NCI-H146 (cell line): ENCODE measurements around the gene NHERF1.
A peak's percentile ranks its signal among the peaks of the same experiment; 100 is the strongest.

Experiments
- DNase-seq: peaks from one replicate; lab custom pipeline; 2025; lab: John Stamatoyannopoulos, UW

Gene NHERF1

DNA sequence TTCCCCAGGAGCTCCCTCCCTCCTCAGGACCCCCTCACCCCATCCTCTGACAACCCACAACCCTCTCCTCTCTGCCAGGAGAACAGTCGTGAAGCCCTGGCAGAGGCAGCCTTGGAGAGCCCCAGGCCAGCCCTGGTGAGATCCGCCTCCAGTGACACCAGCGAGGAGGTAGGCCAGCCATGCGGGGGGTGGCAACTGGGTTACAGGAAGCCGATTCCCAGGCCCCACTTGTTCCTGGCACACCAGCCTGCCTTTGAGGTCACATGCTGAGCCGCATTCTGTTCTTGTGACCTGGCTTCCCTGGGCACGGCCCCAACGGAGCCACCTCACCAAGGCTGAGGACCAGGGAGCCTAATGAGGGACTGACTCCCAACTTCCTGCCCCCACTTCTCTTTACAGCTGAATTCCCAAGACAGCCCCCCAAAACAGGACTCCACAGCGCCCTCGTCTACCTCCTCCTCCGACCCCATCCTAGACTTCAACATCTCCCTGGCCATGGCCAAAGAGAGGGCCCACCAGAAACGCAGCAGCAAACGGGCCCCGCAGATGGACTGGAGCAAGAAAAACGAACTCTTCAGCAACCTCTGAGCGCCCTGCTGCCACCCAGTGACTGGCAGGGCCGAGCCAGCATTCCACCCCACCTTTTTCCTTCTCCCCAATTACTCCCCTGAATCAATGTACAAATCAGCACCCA is 19.8 kb downstream of the NHERF1 start:
- no peak for DNase-seq

DNA sequence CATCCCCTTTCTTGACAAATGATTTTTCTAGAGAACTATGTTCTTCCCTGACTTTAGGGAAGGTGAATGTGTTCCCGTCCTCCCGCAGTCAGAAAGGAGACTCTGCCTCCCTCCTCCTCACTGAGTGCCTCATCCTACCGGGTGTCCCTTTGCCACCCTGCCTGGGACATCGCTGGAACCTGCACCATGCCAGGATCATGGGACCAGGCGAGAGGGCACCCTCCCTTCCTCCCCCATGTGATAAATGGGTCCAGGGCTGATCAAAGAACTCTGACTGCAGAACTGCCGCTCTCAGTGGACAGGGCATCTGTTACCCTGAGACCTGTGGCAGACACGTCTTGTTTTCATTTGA is 20.3 kb downstream of the NHERF1 start:
- DNase-seq = no peak

DNA sequence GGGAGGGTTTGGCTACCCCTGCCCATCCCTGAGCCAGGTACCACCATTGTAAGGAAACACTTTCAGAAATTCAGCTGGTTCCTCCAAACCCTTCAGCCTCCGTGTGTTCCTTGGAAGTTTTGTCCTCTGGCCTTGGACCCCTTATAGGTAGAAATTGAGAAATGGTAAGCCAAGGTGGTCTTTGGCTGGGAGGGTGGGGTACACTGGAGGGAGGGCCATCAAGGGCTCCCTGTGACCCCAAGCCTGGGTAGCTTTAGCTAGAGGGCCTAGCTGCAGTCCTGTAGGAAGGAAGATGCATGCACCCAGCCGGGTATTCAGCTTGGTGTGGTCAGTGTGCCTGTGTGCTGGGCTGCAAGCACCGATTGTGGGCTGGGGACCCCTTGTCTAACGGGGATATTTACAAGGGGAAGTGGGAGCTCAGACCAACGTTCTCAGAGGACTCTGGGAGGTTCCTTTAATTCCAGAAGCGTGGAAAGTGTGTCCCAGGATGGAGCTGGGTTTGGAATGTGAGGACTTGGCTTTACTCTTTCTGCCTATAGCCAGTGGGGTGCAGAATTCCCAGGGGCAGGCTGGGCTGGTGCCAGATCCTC is 20.9 kb downstream of the NHERF1 start:
- DNase-seq = no peak

DNA sequence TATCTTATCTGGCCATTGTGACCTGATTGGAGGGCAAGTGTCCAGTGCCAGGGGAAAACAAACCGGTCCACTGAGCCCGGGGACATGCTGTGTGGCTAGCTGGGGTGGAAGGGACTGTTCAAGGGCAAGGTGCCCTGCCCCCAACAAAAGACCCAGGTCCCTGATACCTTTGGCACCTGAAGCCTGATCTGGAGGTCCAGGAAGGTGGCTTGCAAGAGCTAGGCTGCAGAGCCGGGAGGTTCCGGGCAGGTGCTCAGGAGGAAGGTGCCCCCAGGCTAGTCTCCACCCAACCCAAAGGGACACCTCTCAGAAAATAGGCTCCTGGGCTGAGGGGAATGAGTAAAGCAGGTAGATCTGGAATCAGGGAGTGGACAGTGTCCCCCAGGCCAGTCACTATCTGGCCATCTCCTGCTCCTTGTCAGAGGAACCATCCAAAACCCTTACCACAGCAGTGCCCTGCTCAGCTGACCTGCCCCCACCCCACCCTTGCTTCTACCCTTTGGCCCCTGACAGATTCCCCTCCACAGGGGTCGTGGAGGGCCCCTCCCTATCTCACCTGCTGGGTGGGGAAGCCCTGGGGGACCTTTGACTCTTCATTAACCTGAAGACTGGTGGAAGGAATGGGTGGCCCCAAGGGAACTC is 21.5 kb downstream of the NHERF1 start:
- no peak for DNase-seq

DNA sequence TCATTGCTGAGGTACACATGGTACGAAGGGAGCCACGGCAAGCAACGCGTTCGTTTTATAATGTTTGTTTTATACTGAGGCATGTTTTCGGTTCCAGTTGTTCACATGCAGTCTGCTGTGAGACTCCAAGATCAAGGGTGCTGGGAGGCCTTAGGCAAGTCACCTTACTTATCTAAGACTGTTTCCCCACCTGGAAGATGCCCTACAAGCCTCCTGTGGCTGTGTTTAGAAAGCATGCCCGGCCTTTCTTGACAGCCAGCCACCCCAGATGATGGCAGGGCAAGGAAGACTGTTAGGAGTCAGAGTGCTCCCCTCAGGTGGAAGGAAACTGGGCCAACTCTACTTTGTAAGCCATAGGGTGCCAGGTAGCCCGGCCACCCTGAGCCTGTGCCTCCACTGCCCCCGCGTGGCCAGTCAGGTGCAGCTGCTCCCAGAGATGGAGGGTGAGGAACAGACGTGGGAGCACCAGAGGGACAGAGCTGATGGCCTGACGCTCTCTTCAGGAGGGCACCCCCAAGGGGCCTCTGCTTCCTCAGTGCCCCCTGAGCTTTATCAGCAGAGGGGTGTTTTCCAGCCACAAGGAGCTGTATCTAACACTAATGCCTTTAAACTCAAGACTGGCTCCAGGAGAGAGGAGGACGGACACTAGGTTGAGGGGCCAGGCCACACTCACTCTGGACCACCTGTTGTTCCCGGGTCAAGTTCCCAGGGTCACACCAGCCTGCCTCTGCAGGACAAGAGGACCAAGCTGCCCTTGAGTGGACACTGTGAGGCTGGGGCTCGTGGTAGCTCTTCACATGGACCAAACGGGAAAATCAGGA is 22.3 kb downstream of the NHERF1 start:
- peak; percentile 14 for DNase-seq

DNA sequence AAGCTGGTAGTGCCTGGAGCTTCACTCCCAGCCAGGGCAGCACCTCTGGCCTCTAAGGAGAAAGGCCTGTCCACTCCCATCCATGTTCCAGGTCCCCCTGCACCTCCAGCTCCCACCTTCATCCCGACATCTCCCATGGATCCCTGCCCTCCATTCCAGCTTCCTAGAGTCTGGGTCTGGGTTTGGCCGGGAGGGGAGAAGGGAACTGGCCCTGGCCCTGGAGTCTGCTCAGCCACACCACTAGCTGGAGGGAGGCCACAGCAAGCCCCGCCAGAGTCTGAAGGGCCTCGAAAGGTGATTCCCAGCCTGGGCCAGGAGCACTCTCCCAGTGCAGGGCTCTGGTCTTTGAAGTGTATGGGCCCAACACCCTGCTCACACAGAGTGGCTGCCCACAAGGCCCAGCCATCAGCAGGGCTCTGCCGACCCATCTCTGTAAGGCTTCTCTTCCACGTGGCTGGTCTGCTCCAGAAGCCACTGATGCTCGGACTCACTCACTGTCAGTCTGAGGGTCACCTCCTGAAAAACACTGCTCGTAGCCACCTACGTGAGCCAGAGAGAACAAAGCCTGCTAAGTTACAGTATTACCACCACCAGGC is 23.0 kb downstream of the NHERF1 start:
- DNase-seq = no peak

DNA sequence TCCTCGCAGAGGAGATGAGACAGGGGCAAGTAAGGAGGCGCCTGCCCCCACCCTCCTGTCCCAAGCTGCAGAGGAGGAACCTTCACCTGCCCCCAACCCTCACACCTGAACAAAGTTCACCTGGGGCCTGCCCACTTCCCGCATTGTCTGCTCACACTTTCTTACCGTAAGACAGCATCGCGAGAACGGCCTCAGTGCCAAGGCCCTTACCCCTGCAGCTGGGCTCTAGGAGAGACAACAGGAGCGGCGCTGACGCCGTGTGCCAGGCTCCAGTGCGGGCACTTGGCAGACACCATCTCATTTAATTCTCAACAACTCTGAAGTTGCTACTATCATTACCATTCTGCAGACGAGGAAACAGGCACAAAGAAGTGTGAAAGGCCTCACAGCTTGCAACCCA is 23.6 kb downstream of the NHERF1 start:
- DNase-seq = no peak

DNA sequence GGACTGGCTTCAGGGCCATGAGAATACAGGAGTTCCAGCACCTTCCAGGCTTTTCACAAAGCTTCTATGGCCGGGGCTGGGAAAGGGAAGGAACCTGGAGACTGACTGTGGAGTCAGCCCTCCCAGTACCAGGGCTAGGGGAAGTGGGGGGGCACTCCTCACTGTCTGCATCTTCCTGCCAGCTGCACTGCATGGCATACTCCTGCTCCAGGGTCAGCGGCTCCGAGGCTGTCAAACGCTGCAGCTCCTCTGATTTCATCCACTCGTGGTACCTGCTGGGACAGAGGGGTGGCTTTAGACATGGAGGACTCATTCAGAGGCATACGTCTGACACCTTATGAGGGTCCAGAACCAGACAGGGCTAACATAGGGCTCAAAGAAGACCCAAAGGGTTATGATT is 25.0 kb downstream of the NHERF1 start:
- no peak for DNase-seq

DNA sequence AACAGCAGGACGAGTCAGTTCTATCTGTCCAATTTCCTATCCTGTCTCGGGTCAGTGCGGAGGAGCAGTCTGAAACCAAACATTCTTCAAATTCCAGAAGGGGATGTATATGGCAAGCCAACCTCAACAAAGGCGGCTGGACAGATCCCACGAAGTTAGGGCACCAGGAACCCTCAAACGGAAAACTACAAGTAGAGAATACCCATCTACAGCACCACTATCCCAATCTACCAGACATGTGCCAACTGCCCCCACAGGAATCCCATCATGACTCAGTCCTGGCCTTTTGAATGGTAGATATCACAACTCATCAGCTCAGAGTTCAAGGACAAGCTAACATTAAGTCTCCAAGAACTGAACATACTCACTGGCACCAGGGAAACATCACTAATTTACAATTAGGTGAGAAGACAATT is 25.5 kb downstream of the NHERF1 start:
- DNase-seq = no peak

DNA sequence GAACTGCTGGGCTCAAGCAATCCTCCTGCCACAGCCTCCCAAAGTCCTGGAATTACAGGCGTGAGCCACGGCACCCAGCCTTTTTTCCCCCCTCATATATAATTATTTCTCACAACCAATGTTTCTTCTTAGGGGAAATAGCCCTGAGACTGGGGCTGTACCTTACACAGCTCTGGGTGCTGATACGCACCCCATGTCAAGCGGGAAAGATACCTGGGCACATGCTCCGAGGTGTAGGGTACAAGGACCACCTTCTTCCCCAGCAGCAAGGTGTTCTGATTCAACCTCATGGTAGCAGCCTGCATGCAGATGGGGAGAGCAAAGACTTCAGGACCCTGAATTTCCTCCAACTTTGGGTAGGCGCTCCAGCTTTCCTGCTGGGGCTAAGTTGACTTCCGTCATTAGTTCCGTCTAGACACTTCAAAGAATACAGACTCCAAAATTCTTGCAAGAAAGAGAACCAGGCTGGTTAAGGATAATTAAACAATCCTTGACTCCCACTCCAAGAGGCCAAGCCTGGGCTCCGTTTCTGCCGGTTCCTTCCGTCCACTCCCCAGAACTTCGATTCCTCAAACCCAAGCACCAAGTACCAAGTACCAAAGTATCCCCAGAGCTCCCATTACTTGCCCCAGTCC is 27.1 kb downstream of the NHERF1 start:
- DNase-seq = no peak

DNA sequence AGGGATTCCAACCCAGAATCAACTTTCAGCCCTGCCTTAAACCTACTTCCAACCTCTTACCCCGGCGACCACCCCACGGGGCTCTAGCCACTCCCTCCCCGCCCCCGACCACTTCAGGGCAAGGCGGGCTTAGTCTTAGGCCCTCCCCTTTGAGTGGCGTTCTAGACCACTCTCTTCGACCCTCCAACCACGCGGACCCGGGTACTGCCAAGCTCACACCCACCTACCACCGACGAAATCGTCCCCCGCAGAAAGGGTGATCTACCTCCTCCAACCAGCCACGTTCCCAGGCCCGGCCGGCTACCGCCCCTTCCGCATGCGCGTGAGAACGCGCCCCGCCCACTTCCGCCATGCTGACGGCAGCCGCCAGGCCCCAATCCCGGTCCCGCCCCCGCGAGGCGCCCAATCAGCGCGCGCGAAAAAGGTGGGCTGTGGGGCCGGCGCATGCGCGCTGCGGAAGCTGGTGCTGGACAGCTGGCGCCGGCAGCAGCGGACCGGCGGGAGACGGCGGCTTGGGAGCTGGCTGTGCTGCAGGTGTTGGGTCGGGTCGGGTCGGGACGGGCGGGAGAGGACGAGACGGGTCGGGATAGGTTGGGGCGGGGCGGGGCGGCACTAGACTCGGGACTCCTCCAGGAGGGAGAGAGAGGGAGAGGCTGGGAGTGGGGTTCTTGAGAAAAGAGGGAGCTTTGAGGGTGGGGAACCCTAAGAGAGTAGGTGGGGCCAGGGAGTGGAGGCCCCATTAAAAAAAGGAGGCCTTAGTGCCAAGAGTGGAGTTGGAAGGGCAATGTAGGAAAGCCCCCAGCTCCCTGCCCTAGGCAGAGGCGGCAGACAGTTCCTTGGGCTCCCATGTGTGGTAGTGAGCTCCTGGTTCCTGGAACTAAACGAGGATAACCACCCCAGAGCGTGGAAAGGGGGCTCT is 27.9 kb downstream of the NHERF1 start, which contains the start of gene NAT9:
NAT9 (minus strand) TSS at position 302 of the 919 bp plus-strand sequence. CDS start 647 bp downstream, outside the sequence.
- peak; percentile 94 for DNase-seq

DNA sequence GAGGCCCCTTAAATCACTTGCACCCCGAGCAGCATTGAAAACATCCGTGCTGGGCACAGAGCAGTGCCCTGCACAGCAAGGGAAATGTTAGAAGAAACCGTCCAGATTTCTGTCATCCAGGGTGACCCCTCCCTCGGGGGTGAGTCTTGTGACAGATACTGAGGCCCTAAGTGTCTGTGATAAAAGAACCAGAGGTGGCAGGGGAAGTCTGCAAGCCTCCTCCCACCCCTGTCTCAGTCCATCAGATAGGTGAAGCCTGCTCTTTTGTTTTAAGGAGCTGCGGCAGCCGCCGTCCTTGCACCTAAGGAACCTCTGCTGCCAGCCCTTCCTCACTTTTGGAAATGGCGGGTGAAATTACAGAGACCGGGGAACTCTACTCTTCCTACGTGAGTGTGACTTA is 28.6 kb downstream of the NHERF1 start:
- no peak for DNase-seq

DNA sequence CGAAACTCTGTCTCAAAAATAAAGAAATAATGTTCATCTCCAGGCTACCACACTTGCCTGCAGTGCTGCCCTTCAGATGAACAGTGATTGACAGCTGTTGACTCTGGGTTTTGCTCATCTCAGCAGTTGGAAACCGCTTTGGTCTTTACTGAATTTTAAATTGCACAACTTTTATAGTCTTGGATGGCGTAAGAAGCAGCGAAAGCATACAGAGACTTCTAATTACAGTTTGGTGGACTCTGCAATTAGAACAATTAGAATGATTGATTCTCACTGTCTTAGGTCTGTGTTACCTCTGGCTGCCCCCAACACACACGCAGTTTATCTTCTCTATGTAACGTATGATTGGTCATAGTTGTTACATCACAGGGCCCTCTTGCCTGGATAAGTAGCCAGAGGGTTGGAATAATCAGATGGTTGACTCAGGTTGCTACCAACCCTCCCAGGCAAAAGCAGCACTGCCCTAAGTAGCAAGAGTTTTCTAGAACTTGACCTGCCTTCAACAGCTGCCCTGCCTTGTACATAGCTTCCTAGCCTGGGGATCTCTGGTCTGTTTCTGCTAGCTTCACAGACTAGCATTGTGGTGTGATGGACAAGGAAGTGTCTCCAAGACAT is 29.6 kb downstream of the NHERF1 start:
- DNase-seq = no peak

DNA sequence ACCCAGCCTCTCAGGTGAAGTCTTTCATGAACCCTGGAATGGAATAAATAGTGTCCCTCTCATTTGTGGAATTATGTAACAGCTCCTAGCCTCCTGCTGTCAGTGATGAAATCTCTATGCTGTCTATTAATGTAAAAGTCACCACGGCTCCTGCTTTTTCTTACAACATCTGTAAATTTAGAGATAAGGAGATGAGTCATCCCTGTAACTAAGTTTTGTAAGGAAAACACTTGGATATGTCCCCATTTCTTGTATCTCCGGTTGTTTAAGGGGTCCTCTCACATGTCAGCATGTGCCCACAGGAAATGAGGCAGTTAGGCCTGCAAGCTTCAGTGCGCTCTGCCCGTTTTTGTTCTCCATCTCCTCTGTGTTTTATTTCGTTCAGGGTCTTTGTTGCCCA is 30.5 kb downstream of the NHERF1 start:
- DNase-seq = no peak

DNA sequence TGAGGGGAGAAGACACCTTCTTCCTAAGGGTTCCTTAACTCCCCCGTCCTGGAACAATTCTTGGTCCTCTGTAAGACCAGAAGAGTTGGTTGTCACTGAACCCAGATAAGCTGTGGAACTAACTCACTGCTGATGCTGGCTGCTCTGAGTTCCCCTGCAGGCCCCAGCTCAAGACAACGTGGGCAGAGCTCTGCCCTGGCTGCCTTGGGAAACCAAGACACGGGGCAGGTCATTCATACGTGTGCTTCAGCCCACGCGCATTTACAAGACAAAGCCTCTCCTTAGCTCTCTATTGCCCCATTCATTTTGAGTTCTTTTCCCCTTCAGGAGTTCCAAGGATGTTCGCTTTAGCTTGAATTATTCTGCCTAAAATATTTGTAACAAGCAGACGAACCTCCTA is 31.1 kb downstream of the NHERF1 start:
- DNase-seq = no peak

DNA sequence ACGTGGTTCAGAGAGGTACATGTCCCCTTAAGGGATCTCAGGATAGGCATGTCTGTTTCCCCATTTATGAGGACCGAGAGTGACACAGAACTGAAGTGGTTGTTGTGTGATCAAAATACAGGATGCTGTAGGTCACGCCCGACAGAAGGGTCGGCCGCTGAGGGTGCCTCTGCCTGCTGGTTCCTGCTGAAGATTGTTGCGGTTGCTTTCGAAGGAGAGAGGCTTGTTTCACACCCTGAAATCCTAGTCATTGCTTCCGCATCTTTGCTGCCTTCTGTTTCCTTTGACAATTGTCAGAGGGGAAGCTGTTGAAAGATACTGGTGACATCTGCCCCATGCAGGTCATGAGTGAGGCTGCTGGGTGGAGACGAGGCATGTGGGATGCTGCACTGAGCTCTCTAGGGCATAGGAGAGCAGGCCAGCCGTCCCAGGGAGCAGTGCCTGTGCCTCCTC is 31.5 kb downstream of the NHERF1 start:
- DNase-seq = no peak

DNA sequence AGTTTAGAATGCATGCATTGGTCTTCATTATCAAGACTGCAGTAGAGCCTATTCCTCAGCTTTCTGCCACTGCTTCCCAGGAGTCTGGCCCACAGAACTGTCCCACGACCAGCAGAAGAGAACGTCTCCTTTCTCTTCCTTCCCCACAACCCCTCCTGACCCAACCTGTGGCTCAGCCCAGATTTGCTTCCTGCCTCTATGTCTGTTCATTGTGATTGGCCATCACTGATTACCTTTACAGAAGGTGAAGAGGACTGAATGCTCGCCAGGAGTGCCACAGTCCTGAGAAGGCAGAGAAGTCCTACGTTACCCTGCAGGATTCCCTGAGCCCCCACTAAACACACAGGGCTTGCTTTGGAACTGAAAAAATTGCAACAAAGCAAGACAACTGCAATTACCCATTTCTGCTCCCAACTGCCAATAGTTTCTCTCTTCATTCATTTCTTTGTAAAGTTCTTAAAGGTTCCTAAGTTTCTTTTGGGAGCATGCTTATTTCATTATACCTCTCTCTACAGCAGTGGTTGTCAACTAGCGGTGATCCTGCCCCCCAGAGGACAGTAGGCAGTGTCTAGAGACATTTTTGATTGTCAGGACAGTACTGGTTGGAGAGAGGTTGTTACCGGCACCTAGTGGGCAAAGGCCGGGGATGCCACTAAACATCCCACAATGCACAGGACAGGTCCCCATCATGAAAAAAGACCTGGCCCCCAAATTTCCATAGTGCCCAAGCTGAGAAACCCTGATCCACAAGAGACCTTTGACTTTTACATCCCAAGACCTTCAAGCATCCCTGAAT is 32.2 kb downstream of the NHERF1 start:
- DNase-seq = no peak

DNA sequence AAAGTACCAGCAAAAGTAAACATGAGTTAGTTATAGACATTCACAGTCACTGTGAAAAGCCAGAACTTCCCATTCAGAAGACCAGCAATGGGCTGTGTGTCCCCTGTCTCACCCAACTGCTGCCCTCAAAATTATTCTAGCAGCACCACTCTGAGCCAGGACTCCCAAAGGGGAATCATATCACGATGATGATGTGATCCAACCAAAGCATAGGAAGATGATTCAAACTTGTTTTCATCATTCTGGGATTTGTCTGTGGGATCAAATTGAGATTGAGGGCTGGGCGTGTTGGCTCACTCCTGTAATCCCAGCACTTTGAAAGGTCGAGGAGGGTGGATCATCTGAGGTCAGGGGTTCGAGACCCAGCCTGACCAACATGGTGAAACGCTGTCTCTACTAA is 34.1 kb downstream of the NHERF1 start:
- DNase-seq = no peak

DNA sequence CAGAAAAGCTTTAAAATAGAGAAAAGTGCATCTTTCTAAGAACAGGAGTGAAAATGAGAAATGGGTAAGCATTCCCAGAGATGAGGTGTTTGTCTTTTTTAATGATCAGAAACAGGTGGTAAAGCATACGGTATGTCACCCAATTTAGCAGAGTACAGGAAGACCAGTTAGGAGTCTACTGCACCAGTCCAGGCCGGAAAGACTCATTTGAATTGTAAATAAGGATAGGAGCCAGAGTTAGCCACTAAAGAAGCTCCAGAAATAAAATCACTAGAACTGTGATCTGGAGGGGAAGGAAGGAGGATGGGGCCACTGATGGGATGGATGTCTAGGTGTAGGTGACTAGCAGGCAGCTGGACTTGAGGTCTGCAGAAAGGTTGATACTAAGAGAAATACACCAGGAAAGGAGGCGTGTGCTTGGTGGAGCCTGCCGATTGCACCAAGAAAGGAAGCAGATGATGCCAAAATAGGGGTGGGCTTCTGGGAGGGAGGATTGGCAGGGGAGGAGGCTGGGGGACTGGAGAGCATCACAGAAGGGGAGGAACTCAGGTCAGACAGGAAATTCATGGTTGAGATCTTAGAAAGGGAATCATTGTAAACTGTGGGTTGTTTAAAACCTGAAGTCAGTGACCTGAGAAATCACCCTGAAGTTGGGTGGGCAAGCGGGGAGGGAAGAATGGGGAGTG is 35.8 kb downstream of the NHERF1 start:
- DNase-seq = no peak
